HG03571 (cell line): ENCODE measurements around the gene IFNK.
A peak's percentile ranks its signal among the peaks of the same experiment; 100 is the strongest.

Source experiments
- ATAC-seq: cut with Tn5 transposase; IDR thresholded peaks from one replicate; pipeline ENCODE4 v1.9.1; 2021; ENCODE audit not compliant: unreplicated experiment

Gene IFNK

DNA sequence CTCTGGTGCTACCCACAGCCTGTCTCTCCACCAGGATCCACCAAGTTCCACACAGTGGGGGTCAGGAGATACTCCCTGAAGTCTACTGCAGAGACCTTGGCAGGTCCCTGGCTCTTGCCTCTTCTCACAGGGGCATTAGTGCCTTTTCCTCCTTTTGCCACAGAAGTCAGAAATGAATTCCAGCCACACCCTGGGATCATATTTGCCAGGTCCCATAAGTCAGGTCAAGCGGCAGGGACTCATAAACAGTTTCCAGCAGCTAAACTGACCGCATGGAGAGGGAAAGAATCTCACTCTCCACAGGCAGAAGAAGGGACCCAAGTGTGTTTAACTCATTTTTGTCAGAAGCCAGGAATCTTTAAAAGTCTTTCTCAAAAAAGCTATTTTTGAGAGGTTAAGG, 13.3 kb upstream of the IFNK start:
- no peak for ATAC-seq

DNA sequence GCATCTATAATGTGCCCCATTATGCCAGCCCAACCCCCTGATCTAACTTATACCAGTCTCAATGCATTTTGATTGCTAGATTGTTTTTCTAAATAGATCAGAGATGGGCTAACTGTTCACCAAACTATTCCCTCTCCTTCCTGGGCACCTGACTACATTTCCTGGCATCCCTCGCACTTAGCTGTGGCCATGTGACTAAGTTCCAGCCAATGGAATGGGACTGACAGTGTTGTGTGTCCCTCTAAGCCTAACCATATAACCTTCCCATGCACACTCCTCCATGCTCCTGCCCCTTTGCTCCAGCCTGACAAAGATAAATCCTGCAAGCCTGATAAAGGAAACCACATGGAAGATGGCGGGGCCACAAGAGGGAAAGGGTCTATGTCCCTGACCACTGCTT, 12.3 kb upstream of the IFNK start:
- no peak for ATAC-seq

DNA sequence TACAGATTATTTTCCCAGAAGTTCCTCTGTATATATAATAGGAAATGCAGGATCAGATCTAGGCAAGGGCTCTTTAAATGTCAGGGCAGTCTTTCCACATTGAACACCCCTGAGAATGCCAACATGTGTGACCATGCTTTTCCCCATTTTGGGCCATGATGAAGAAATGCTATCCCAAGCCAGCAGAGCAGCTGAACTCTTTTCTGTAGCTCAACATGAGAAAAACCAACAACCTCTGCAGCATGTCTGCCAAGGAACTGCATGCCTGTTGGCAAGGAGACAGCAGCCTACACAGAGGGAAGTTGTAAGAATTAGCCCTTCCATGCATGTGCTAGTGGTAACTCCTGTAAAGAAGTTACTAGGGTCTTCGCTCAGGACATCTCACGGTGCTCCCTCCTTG, 9.5 kb upstream of the IFNK start:
- ATAC-seq, result no peak

DNA sequence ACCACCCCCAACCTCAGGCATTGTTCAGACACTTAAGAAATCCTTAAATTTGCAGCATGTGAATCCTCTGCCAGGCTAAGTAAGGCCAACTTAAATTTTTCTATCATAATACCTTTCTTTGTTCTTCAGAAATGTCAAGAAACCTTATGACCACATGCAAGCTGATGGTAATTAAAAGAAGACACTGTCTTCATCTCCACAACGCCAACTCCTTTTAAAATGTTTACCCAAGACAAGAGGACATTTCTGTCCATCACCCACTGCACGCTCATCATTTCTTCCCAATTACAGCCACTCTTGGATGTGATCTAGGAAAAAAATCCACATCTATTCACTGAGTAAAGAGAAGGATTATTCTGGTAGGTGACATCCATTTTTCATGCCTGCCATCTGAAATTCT, 6.1 kb upstream of the IFNK start:
- ATAC-seq, result no peak

DNA sequence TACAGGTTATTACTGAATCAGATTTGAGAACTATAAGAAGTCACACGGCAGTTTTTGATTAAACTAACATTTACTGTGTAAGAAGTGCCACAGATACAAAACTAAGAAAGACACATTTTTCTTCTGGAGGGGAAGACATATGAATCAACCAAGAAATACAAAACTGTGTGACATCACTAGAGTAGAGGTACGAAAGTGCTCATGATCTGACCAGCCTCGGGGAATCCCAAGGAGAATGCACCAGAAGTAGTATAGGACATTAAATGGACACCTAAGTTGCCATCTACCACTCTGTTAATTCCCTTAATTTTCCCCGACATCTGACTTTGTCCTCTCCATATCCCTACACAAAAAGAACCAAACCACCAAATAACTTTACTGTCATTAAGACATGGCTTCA, 5.3 kb upstream of the IFNK start:
- no peak for ATAC-seq

DNA sequence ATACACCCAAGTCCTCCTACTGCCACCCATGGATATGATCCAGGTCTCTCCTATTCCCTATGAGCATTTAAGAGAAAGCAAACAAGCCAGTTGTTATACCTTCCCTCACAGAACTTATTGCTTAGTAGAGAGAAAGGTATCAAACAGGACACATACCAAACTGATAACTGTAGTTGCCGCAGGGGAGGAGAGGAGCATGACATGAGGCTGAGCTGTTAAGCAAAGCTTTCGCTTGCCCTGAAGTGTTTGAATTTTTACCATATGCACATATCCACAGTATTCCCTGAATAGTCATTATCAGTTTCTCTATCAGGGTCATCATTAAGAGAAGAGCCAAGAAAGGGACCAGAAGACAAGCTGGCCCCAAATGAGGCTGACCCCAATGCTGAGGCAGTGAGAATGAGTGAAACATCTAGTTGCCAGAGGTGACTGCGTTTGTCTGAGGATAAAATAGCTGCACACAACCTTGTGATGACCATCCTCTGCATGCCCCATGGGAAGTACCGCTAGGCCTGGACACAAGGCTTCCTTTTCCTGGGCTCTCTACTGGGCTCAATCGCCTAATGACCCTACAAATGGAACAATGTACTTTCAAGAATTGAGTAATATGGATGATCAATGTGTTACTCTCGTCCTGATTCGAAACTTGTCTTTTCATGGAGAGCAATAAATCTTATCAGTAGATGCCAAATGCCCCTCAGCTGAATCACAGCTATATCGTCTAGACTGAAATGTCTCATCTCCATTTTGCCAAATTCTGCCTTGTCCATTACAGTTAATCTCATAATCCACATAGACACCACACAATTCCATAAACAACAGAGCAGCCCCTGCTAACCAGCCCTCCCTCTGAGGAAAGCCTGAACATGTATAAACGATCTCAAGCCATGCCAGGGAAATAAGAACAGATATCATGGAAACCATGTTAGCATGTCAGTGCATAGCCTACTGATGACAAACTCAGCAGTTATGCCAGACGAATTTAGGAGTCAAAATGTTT, 4.3 kb upstream of the IFNK start:
- no peak for ATAC-seq

DNA sequence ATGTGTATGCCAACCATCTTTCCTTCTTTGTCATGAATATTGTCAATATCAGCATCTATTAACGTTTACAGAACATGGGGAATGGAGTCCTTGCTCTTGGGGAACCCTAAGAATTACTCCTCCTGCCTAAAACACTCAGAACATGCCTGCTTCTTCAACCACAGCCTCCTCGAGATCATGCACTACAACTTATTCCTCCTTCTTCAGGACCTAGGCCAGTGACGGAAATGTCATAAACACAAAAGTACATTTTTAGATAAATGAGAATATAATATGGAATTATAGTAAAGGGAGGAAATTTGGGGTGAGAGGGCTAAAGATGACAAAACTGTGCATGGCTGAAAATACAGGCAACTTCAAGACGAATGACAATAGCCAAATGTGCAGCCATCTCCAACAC, 3.1 kb upstream of the IFNK start:
- no peak for ATAC-seq

DNA sequence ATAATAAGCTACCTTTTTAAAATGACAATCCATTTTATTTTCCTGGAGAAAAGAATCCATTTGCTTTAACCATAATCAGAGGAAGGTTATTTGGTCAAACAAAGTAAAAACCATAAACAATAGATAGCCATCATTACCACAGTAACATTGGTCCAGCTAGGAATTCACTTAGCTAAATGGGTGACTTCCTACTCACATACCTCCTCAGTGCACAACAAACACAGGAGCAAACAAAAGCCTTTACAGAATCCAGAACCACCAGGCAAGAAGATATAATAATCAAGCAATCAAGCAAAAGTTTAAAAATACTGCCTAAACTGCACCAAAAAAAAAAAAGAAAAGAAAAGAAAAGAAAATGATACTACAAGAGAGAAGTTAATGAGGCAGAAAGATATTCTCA, 949 bp upstream of the IFNK start:
- no peak for ATAC-seq

DNA sequence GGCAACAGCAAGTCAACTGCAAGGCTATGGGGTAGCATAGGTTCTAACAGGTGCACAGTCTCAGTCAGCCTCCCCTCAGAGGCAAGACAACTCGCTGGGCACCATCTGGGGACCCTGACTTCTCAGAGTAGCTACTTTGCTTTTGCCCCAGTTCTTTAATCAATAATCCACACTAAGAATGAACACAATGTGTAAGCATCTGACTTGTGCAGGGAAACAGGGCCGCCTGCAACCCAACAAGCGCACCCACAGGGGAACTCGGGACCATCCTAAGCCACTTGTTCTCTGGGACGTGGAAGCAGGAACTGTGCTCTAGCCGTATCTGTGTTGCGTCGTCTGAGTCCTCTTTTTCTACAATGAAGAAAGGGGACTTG, 3.6 kb downstream of the IFNK start:
- ATAC-seq, result no peak

DNA sequence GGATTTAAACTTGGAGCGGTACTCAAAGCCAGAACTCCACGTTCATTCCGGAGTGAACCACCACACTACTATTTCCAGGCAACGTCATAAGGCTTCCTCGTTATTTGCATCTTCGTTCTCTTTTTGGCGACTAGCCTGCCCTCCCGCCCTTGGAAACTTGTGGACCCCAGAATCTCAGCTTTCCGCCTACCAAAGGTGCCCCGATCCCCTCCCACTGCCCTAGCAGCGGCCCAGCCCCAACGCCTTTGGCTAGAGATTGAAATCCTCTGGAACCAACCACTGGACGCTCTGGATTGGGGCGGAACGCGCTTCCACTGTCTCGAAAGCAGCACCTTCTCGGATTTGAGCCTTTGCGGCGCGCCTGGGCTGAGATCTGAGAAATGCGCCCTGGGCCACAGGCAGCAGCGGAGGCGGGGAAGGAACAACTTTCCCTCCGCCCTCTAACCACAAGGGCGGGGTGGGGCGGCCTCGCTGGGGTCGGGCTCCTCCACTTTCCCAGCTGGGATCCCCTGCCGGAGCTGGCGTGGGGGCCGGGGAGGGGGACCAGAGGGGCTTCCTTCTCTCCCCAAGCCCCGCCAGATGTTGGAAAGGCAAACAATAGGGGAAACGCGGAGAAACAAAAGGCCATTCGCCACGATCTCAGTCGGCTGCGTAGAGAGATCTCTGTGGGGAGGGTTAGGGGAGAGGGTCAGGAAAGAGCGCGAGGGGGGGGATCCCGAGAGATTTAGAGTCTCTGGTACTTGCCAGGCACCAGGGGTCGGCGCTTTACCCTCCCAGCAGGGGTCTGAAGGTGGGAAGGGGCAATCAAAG, 4.2 kb downstream of the IFNK start:
- peak; percentile 47 for ATAC-seq

DNA sequence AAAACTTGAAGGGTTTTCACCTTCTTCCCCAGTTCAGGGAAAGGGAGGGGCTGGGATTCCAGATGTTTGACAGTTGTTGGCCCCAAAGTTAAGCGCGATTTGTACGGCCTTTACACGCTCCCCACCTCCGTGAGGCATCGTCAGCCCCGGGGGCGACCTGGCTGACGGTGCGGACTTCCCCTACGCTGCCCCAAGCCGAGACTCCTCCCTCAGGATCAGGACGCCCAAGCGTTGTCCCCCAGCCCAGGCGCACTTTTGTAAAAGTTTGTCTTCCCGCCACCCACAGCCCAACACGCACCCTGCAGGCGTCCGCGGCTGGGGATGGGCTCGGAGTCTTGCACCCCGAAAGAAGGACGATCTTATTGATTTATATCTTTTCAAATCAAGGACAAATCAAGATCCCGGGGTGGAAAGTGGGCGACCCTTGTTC, 4.8 kb downstream of the IFNK start:
- peak; percentile 43 for ATAC-seq

DNA sequence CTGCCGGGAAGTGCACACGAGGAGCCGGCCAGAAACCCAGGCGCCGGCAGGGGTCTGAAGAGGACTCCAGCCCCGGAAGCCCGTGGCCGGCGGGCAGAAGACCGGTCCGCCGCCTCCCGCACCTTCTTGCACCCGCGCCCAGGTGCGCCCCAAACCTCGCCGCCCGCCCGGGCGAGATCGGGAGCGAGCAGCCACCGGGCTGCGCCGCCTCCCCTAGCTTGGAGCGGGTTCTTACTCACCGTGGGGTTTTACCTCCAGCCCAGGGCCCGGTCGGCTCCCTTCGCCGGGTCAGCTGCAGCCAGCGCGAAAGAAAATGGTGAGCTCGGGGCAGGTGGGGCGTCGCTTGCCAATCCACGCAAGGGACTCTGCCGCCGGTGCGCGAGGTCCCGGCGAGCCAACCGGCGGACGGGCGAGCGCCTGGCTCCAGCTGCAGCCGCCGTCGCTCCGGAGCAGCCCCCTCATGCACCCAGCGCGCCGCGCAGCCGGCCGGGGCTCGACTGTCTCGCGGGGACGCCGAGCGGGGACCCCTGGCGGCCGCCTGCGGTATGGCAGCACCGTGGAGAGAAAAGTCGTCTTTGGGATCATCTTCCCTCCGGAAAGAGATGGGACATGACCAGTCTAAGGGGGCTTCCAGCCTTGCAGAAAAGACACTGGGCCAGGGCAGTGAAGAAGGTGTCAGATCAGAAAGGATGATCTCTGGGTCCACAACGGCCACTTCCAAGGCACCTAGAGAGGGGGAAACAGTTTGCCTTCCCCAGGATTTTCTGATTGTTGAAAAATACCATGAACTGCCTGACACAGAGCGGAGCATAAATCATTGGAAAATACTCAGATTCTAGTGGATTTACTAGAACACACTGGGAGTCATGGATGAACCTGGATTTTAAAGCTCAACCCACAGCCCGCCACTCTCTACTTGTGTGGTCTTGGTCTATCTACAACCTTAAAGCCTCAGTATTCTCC, 5.5 kb downstream of the IFNK start, which contains the start of gene MOB3B:
Gene MOB3B, minus strand, starts transcription at position 499 of the 963 bp plus-strand sequence. CDS start 74,264 bp downstream, outside the sequence.
- ATAC-seq, result peak; percentile 71

DNA sequence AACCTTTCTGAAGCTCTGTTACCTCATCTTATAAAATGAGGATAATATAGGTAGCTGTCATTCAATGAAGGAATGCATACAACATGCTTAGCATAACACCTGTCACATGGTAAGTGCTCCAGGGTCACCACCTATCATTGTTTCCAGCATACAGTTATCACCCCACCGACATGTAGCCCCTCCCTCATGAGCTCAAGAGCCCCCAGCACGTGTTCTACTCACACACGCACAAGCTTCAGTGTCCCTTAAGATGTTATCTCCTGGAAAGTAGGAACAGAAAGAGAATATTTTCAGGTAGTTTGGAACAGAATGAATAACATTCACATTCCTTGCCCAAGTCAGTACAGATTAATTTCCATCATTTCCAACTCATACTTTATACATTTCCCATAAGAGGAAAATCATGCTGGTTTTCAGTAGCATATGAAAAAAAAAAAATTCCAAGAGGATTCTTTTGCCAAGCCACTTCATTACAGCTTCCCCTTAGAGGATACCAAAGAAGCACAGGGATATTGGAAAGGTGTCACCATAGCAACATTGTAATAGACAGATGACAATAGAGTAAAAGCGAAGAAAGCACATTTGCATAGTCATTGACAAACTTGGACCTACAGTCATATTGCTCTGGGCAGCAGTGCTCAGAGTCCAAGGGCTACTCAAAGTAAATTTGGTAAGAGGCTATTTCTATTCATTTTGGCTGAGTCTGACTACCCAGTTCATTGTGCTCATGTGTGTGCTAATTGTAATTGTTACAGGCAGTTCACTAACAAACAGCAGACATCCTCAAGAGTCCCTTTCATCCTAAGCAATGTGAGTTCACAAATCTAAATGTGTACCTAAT, 7.0 kb downstream of the IFNK start:
- ATAC-seq, result no peak

DNA sequence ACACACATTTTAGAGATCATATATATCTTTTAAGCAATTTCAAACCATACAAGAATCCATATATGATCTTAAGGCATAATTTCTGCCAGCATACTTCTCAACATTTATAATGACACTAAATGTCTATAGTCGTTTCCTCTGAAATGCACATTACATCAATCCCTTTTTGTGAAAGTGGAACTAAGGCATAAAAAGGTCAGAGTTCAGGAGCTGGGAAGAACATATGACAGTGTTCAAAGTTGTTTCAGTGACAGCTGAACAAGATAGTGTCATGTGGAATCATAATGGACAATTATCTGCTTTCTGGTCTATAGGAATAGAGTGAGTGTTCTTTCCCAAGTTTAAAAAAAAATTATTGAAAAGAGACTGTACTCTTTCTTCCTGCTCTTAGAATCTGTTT, 8.0 kb downstream of the IFNK start:
- ATAC-seq, result no peak

DNA sequence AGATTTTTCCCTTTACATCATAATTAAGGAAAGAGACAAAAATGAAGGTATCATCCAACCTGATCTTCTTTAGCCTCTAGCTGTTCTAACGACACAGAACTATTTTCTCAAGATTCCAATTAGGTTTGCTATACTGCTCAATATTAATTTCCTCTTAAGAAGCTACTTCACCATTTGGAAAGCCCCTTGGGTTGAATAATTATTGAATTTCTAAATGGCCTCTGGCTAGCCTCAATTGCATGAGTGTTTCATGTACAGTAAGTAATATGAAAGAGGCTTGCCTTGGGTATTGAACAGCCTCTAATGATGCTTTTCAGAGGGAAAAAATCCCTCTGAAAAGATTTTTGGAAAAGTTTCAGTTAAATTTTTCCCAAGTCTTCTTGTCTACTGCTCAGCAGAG, 9.2 kb downstream of the IFNK start:
- no peak for ATAC-seq

DNA sequence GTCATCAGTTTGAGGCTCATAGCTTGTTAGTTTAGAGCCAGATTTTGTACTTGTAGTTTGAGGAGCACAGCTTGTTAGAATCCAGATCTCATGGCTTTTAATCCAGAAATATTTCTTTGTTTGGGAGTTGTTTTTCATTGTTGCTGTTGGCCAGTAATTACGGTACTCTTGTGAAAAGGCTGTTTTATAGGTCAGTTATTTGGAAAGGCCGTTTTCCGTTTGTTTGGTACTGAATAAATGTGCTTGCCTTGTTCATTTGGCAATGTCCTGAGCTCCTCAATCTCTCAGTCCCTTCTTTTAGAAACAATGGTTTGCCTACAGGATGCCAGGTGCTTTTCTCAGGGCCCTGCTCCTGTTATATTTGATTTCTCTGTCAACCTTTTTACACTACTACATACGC, 10.0 kb downstream of the IFNK start:
- ATAC-seq, result no peak

DNA sequence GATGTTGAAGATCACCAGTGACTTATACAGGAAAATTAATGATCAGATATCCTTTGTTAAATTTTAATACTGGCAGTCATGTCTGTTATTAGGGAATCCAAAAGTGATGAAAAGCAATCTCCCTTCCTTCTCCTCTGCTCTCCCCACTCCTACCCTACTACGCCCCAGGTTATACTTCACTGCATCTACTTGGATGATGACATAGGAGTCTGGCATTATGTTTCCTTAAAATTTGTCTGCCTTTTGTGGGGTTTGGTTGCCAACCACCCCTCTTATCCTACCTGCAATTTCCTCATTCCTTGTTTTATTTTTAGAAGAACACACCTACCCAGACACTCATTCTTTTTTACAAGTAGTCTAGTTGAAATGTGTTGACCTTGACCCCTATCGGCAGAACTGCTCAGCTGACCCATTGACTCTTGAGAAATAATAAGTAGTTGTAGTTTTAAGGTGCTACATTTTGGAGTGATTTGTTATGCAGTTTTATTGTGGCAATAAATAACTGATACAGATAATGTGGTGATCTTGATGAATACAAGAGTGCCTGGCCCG, 10.6 kb downstream of the IFNK start:
- no peak for ATAC-seq

DNA sequence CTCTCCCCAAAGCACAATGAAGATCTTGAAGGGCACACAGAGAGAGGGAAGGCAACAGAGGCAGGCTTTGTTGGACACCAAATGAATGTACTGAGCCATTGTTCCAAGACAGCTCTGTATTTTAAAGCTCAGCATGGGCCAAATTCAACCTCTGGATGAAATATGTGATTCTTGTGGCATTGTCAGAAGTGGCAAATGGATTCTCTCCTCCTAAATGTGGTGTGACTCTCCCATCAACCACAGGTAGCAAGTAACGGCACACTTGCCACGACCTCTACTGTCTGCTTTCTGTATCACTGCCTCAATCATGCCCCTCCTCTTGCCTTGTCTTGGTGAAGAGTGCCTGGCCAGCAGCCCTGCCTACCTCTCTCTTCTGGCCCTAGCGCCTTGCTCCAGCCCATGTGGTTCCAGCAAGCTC, 11.6 kb downstream of the IFNK start:
- no peak for ATAC-seq

DNA sequence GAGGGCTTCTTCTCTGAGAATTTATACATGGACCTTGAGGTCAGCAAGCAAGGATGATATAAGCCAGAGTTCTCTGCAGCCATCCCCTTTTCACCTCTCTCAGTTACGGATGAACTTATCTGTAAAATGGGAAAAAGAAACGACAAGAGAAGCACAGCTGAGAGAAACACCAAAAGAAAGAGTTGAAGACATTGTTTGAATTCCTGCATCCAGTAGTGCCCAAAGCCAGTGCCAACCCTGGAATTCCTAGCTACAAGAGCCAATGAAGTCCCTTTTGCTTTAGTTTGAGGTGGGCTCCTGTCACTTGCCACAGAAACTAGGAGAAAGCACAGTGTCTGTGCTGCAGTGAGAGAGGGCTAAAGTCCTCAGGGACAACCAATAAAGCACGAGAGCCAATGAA, 12.1 kb downstream of the IFNK start:
- ATAC-seq, result no peak

DNA sequence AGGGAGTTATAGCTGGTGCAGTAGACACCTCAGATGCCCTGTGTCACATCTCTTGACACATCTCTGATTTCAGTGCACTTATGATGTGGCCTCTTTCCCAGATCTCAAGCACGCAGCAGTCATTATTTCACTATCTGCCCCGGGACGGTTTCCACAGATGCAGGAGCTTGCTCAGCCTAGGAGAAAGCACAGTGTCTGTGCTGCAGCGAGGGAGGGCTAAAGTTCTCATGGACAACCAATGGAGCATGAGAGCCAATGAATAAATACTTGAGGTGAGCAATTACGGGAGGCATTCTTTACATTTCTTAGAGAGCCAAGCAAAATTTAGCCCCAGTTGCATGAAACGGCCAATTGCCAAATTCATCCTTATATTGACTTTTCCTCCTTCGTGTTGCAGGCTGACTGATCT, 12.9 kb downstream of the IFNK start:
- ATAC-seq, result no peak
